Nephron (organoid): Measurements from ENCODE around the gene FNDC5.

Experiments used
- H3K27ac Mint-ChIP-seq, 3 experiments: 2 replicates each; pipeline ENCODE4 v1.8.0; 2020; ENCODE audit warnings: mixed read lengths in 3 of 3, mild to moderate bottlenecking in 2 of 3, moderate library complexity in 1 of 3
- H3K27me3 Mint-ChIP-seq: 2 replicates; pipeline ENCODE4 v1.8.0; 2021; ENCODE audit warnings: low read depth, mild to moderate bottlenecking, moderate library complexity, mixed read lengths
- H3K36me3 Mint-ChIP-seq: 2 replicates; pipeline ENCODE4 v1.8.0; 2020; ENCODE audit warnings: low read depth, mixed read lengths
- H3K4me1 Mint-ChIP-seq: 2 replicates; pipeline ENCODE4 v1.8.0; 2020; ENCODE audit warnings: mixed read lengths
- H3K4me3 Mint-ChIP-seq, 3 experiments: 2 replicates each; pipeline ENCODE4 v1.8.0; 2020; ENCODE audit warnings: mild to moderate bottlenecking in 3 of 3, mixed read lengths in 3 of 3, moderate library complexity in 2 of 3
- H3K9me3 Mint-ChIP-seq: 2 replicates; pipeline ENCODE4 v1.8.0; 2020; ENCODE audit warnings: mixed read lengths
- CTCF ChIP-seq, 3 experiments: fragments of 200-600 bp; sonication (generic); IDR thresholded peaks; one replicate each; pipeline ENCODE4 v1.5.0; 2021; ENCODE audit warnings: antibody characterized with exemption in 3 of 3; ENCODE audit not compliant: unreplicated experiment in 3 of 3

FNDC5 gene

GRCh38 chr1:32828341-32828740 lies 42.4 kb downstream of the FNDC5 start:
- TF ChIP-seq CTCF (IDR thresholded peaks at IDR 0.05; ENCODE audit: unreplicated experiment in 3 of 3), result peak; percentile 40 to 57 (median 50)
- Mint-ChIP-seq H3K36me3 (peaks cover 62% of the 10 kb centered on the region), H3K4me1 (peaks cover 4% of the 10 kb centered on the region)

GRCh38 chr1:32825181-32825580 lies 45.5 kb downstream of the FNDC5 start:
- peaks cover 43% of the 10 kb centered on the region for H3K36me3 Mint-ChIP-seq
- H3K4me3 Mint-ChIP-seq, result no peak overlapping the region
- peaks cover 4% of the 10 kb centered on the region for H3K4me1 Mint-ChIP-seq

More at GRCh38 chr1:32828341-32828740, 42.4 kb downstream of the FNDC5 start:
- Mint-ChIP-seq H3K27me3 (no peaks in the 10 kb centered on the region), H3K27ac (no peak overlapping the region), H3K4me3 (no peak overlapping the region), H3K9me3 (no peaks in the 10 kb centered on the region)

GRCh38 chr1:32818804-32819541 lies 51.7 kb downstream of the FNDC5 start:
- no peak for TF ChIP-seq CTCF (IDR thresholded peaks at IDR 0.05; ENCODE audit: unreplicated experiment in 3 of 3)
- Mint-ChIP-seq H3K27me3 (no peaks in the 10 kb centered on the region), H3K4me1 (peaks cover 26% of the 10 kb centered on the region), H3K27ac (peak overlapping the region; percentile 91 to 93 (median 92)), H3K9me3 (no peaks in the 10 kb centered on the region), H3K36me3 (peaks cover 7% of the 10 kb centered on the region), H3K4me3 (peak overlapping the region; percentile 97 to 100 (median 99))

More at GRCh38 chr1:32825181-32825580, 45.5 kb downstream of the FNDC5 start:
- no peaks in the 10 kb centered on the region for H3K27me3 Mint-ChIP-seq
- H3K27ac Mint-ChIP-seq, result no peak overlapping the region
- no peaks in the 10 kb centered on the region for H3K9me3 Mint-ChIP-seq
- no peak for TF ChIP-seq CTCF (IDR thresholded peaks at IDR 0.05; ENCODE audit: unreplicated experiment in 3 of 3)

- H3K4me1 Mint-ChIP-seq, result peaks cover 33% of the 10 kb centered on the region
- H3K9me3 Mint-ChIP-seq, result no peaks in the 10 kb centered on the region
- H3K27me3 Mint-ChIP-seq, result no peaks in the 10 kb centered on the region
- peaks cover 13% of the 10 kb centered on the region for H3K36me3 Mint-ChIP-seq
- H3K4me3 Mint-ChIP-seq, result peak overlapping the region; percentile 97 to 100 (median 99)
- peak overlapping the region; percentile 91 to 93 (median 92) for H3K27ac Mint-ChIP-seq
- TF ChIP-seq CTCF (IDR thresholded peaks at IDR 0.05; ENCODE audit: unreplicated experiment in 3 of 3), result no peak
These were observed 52.6 kb downstream of the FNDC5 start for GRCh38 chr1:32817815-32818786.

GRCh38 chr1:32817159-32817814 lies 53.4 kb downstream of the FNDC5 start, which contains the start of the genes S100PBP and YARS1:
TSS of gene S100PBP (plus strand) at chr1:32817653. CDS start at chr1:32826100, 8,447 bp downstream.
TSS of gene YARS1 (minus strand) at chr1:32817358. CDS start at chr1:32817244, 114 bp downstream.
- no peak for TF ChIP-seq CTCF (IDR thresholded peaks at IDR 0.05; ENCODE audit: unreplicated experiment in 3 of 3)
- Mint-ChIP-seq H3K27ac (peak within 1 kb of the TSS; percentile 91 to 93 (median 92)), H3K27me3 (no peaks in the 10 kb centered on the region), H3K4me1 (peaks cover 33% of the 10 kb centered on the region), H3K9me3 (no peaks in the 10 kb centered on the region), H3K36me3 (peaks cover 13% of the 10 kb centered on the region), H3K4me3 (peak within 1 kb of the TSS; percentile 97 to 100 (median 99))
